Bladder microvascular endothelial cell (primary cell): ENCODE measurements around the gene ATP5F1B. TPM values are rescaled to one million over a fixed set of nuclear protein-coding genes. Genes with fewer than 3 reads are reported as not detected.

Experiments
- total RNA-seq: library from RNA; depleted of rRNA; stranded (reverse); fragments of >200 nt; gene quantifications from 2 replicates; pipeline ENCODE4 v1.2.3, GENCODE V29; 2014

ATP5F1B gene
- 463 and 484 TPM in 2 replicates for total RNA-seq

DNA sequence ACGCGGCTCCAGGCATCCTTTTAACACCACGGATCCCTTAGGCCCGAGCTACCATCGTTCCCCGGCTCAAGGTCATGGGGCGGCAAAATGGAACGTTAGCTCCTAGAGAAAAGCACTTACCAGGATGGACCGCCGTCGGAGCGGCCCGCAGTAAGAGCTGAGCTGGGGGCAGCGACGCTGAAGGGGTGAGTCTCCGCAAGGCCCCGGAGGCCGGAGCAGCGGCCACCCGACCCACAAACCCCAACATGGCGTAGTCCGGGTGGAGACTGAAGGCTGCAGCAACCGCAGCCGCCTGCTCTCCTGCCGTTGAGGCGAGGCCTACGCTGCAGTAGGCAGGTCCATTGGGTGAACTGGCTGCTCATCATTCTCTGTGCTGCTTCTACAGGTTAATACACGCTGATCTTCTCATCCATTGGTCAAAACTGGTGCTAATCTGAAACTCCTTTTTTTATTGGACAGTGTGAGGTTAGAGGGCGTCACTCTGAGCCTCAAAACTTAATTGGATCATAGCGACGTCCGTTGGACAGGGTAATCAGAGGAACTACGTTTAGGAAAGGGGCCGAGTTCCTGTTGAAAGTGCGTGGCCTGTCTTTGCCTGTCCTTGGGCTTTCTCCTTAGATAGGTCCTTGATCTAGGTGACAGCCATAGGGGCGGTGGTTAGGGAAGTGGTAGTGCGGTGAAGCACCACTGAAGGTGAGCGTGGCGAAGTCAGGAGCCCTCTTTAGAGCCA is at the start of gene ATP5F1B:
TSS of gene ATP5F1B (minus strand) at position 268 of the 730 bp plus-strand sequence. CDS start at position 247, 21 bp downstream.

DNA sequence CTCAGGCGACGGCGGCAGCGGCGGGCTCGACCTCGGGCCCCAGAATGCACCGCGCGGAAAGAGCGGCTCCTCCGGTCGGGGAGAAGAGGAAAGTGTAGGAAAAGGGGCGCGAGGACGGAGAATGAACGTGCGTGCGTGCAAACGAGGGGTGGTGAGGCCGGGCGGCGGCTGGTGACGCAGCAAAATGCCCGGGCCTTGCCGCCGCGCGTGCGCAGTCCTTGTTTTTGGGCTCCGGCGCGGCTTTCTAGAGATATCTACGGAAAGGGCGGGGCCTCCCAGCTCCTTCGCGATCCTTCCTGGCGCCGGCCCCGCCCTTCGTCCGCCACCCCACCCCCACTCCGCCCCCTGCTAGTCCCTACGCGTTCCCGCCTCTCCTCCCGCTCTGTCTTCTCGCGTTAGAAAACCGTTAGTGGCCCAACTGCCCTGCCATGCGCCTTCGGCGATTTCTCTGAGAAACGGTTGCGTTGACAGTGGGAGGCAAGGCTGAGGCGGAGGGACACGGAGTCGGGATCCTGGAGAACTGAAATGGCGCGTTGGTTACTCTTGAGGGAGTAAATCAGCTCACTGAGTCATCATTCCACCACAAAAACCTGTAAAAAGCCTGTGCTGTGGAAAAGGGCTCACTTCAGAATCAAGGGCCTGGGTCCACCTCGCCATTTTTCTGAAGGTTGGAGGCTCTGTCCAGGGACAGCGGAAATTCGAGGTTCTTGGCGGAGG is 42.5 kb upstream of the ATP5F1B start, which contains the start of gene PTGES3:
TSS of gene PTGES3 (minus strand) at position 156 of the 717 bp plus-strand sequence. CDS start 285 bp downstream, outside the sequence.

DNA sequence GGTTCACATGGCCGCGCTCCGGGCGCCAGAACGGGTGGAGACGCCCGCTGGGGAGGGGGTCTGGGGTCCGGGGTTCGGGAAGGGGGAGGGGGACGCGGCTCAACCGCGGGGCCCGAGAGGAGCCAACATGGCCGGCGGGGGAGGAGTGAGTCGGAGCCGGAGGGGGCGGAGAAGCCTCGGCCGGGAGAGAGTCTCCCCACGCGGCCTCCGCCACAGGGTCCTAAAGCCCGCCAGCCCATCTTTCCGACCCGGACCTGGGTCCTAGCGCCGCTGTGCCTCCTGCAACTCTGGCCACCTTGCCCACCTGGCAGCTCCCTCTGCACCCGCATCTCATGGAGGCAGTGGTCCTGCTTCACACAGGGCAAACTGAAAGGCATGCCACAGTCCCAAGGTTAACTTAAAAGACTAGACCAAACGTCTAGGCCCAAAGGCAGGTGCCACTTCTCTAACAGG is 15.6 kb downstream of the ATP5F1B start, which contains the start of gene BAZ2A:
TSS of gene BAZ2A (minus strand) at position 147 of the 453 bp plus-strand sequence. CDS start 12,796 bp downstream, outside the sequence.

Other genes with a start within 250 kb of the ATP5F1B start
- gene TIMELESS, start 196.6 kb downstream of the ATP5F1B start, total RNA-seq: 11.3 and 15.8 TPM in 2 replicates
- 0.38 TPM in 1 of 2 replicates, not detected in the other for gene MIP, start 191.3 kb downstream of the ATP5F1B start, total RNA-seq
- gene SPRYD4, start 177.4 kb downstream of the ATP5F1B start, total RNA-seq: 1.3 and 2.0 TPM in 2 replicates
- gene GLS2, start 157.8 kb downstream of the ATP5F1B start, total RNA-seq: 0.16 and 0.44 TPM in 2 replicates
- 25.1 and 65.6 TPM in 2 replicates for gene RBMS2, start 124.2 kb downstream of the ATP5F1B start, total RNA-seq
- gene BAZ2A, start 15.7 kb downstream of the ATP5F1B start, total RNA-seq: 17.5 and 40.7 TPM in 2 replicates
- gene PTGES3, start 42.3 kb upstream of the ATP5F1B start, total RNA-seq: 52.8 and 81.4 TPM in 2 replicates
- 817 and 977 TPM in 2 replicates for gene NACA, start 79.3 kb upstream of the ATP5F1B start, total RNA-seq
- 6.8 and 7.8 TPM in 2 replicates for gene PRIM1, start 106.3 kb upstream of the ATP5F1B start, total RNA-seq
- under 0.01 and 0.38 TPM in 2 replicates for gene HSD17B6, start 117.3 kb upstream of the ATP5F1B start, total RNA-seq